Activated CD8-positive, alpha-beta memory T cell treated with anti-CD3 and anti-CD28 coated beads for 1 hour (primary cell): ENCODE measurements around the gene CDH11.

Source experiments
- DNase-seq, 2 donors: peaks; one replicate each; pipeline ENCODE4 v3.0.0-alpha.2; 2020; ENCODE audit warnings: low read depth in 1 of 2; ENCODE audit errors: extremely low read depth in 1 of 2

CDH11 gene

GRCh38 chr16:65118871-65119270 lies 3.0 kb downstream of the CDH11 start:
- no peak for DNase-seq

- no peak for DNase-seq
Observed at GRCh38 chr16:65117811-65118448, 3.9 kb downstream of the CDH11 start.

GRCh38 chr16:65116818-65117430 lies 4.9 kb downstream of the CDH11 start:
- DNase-seq = no peak

GRCh38 chr16:65116216-65116615 lies 5.6 kb downstream of the CDH11 start:
- no peak for DNase-seq

GRCh38 chr16:65114527-65114926 lies 7.3 kb downstream of the CDH11 start:
- DNase-seq = no peak

GRCh38 chr16:65113441-65113840 lies 8.4 kb downstream of the CDH11 start:
- DNase-seq = no peak

GRCh38 chr16:65111306-65111705 lies 10.6 kb downstream of the CDH11 start:
- no peak for DNase-seq

GRCh38 chr16:65106757-65107156 lies 15.1 kb downstream of the CDH11 start:
- DNase-seq = no peak

GRCh38 chr16:65105171-65105570 lies 16.7 kb downstream of the CDH11 start:
- no peak for DNase-seq

- DNase-seq = no peak
Observed at GRCh38 chr16:65104471-65104870, 17.4 kb downstream of the CDH11 start.

- no peak for DNase-seq
Observed at GRCh38 chr16:65102326-65102725, 19.5 kb downstream of the CDH11 start.

GRCh38 chr16:65101009-65101408 lies 20.9 kb downstream of the CDH11 start:
- no peak for DNase-seq

- no peak for DNase-seq
Observed at GRCh38 chr16:65099607-65100006, 22.3 kb downstream of the CDH11 start.

GRCh38 chr16:65098916-65099315 lies 22.9 kb downstream of the CDH11 start:
- no peak for DNase-seq

GRCh38 chr16:65097296-65097695 lies 24.6 kb downstream of the CDH11 start:
- DNase-seq = no peak

- no peak for DNase-seq
Observed at GRCh38 chr16:65095906-65096305, 26.0 kb downstream of the CDH11 start.

GRCh38 chr16:65095090-65095728 lies 26.7 kb downstream of the CDH11 start:
- no peak for DNase-seq

GRCh38 chr16:65094009-65094408 lies 27.9 kb downstream of the CDH11 start:
- DNase-seq = no peak

- no peak for DNase-seq
Observed at GRCh38 chr16:65083164-65083857, 38.6 kb downstream of the CDH11 start.

GRCh38 chr16:65079549-65079948 lies 42.3 kb downstream of the CDH11 start:
- no peak for DNase-seq

GRCh38 chr16:65077181-65077580 lies 44.7 kb downstream of the CDH11 start:
- DNase-seq = no peak

- no peak for DNase-seq
Observed at GRCh38 chr16:65075877-65076276, 46.0 kb downstream of the CDH11 start.
